GM23338 (cell line): ENCODE measurements around the gene EMC9. TPM values are rescaled to one million over a fixed set of nuclear protein-coding genes. Genes with fewer than 3 reads are reported as not detected.

ENCODE experiments used
- ATAC-seq: fragments of 200-7000 bp; cut with Tn5 transposase; 3 replicates; pipeline ENCODE4 v1.9.1; 2020
- DNase-seq: peaks from one replicate; pipeline ENCODE4 v3.0.0-alpha.2; 2015; ENCODE audit warnings: low spot score
- H2AFZ ChIP-seq: fragments of 200-600 bp; sonication (generic); 2 replicates; pipeline ENCODE4 v1.8.0; 2016; ENCODE audit warnings: antibody characterized with exemption, mild to moderate bottlenecking, moderate library complexity
- H3F3A ChIP-seq: fragments of 200-600 bp; sonication (generic); replicated peaks from 2 replicates; pipeline ENCODE4 v1.8.0; 2017; ENCODE audit warnings: antibody characterized with exemption, mixed run types, low read depth
- H3K27ac ChIP-seq: fragments of 200-600 bp; sonication (generic); 2 replicates; pipeline ENCODE4 v1.6.1; 2016; ENCODE audit warnings: low read depth
- H3K27me3 ChIP-seq: fragments of 200-600 bp; sonication (generic); 2 replicates; pipeline ENCODE4 v1.8.0; 2016; ENCODE audit warnings: mild to moderate bottlenecking, mixed run types, moderate library complexity; ENCODE audit not compliant: insufficient read depth
- H3K36me3 ChIP-seq: fragments of 200-600 bp; sonication (generic); 2 replicates; pipeline ENCODE4 v1.8.0; 2016; ENCODE audit warnings: mild to moderate bottlenecking; ENCODE audit not compliant: insufficient read depth
- H3K4me1 ChIP-seq: fragments of 200-600 bp; sonication (generic); 2 replicates; pipeline ENCODE4 v1.8.0; 2016; ENCODE audit warnings: mild to moderate bottlenecking, moderate library complexity; ENCODE audit not compliant: insufficient read depth
- H3K4me2 ChIP-seq: fragments of 200-600 bp; sonication (generic); 2 replicates; pipeline ENCODE4 v1.7.1; 2017; ENCODE audit warnings: mixed run types
- H3K4me3 ChIP-seq: fragments of 200-600 bp; sonication (generic); 2 replicates; pipeline ENCODE4 v1.6.1; 2016; ENCODE audit warnings: mixed run types
- H3K79me2 ChIP-seq: fragments of 200-600 bp; sonication (generic); replicated peaks from 2 replicates; pipeline ENCODE4 v1.8.0; 2017; ENCODE audit warnings: mild to moderate bottlenecking; ENCODE audit not compliant: insufficient read depth
- H3K9me2 ChIP-seq: fragments of 200-600 bp; sonication (generic); 2 replicates; pipeline ENCODE4 v1.8.0; 2017; ENCODE audit not compliant: insufficient read depth
- H4K20me1 ChIP-seq: fragments of 200-600 bp; sonication (generic); replicated peaks from 2 replicates; pipeline ENCODE4 v1.8.0; 2017; ENCODE audit warnings: mild to moderate bottlenecking; ENCODE audit not compliant: insufficient read depth
- H3K27ac Mint-ChIP-seq: 2 replicates; pipeline ENCODE4 v1.8.0; 2020; ENCODE audit warnings: inconsistent platforms, mild to moderate bottlenecking, moderate library complexity, mixed read lengths
- H3K27me3 Mint-ChIP-seq: 3 replicates; pipeline ENCODE4 v1.8.0; 2022; ENCODE audit warnings: low read depth, mild to moderate bottlenecking, moderate library complexity, mixed read lengths, inconsistent platforms; ENCODE audit not compliant: insufficient read depth, poor library complexity
- H3K36me3 Mint-ChIP-seq: 3 replicates; pipeline ENCODE4 v1.8.0; 2021; ENCODE audit warnings: low read depth, mild to moderate bottlenecking, inconsistent platforms, moderate library complexity, mixed read lengths
- H3K4me1 Mint-ChIP-seq: 3 replicates; pipeline ENCODE4 v1.8.0; 2020; ENCODE audit warnings: mild to moderate bottlenecking, inconsistent platforms, mixed read lengths
- H3K4me3 Mint-ChIP-seq: 3 replicates; pipeline ENCODE4 v1.8.0; 2021; ENCODE audit warnings: moderate library complexity, mild to moderate bottlenecking, inconsistent platforms, mixed read lengths
- H3K9me3 Mint-ChIP-seq: 3 replicates; pipeline ENCODE4 v1.8.0; 2020; ENCODE audit warnings: moderate library complexity, mild to moderate bottlenecking, inconsistent platforms, mixed read lengths
- CREB1 ChIP-seq: fragments of 250-450 bp; sonication (Bioruptor Pico); IDR thresholded peaks from 2 replicates; pipeline ENCODE4 v1.5.0; 2020; ENCODE audit warnings: low read depth, mild to moderate bottlenecking, moderate library complexity
- CTCF ChIP-seq, 2 experiments: fragments of 200-600 bp in 1 of 2; sonication (generic) in 1 of 2; conservative IDR thresholded peaks; 2 replicates each; pipeline versions ENCODE4 v1.5.1 to v1.6.1; 2016 to 2017; ENCODE audit warnings: antibody characterized with exemption in 2 of 2, low read depth in 2 of 2, mild to moderate bottlenecking in 2 of 2, moderate library complexity in 1 of 2
- ETS1 ChIP-seq: IDR thresholded peaks from 2 replicates; pipeline ENCODE4 v1.6.1; 2016; ENCODE audit warnings: antibody characterized with exemption
- EZH2 ChIP-seq: fragments of 200-600 bp; sonication (generic); IDR thresholded peaks from one replicate; pipeline ENCODE4 v1.8.0; 2017; ENCODE audit warnings: antibody characterized with exemption, mild to moderate bottlenecking, low read depth; ENCODE audit not compliant: unreplicated experiment
- EZH2phosphoT487 ChIP-seq: fragments of 200-600 bp; sonication (generic); IDR thresholded peaks from one replicate; pipeline ENCODE4 v1.8.1; 2018; ENCODE audit warnings: antibody characterized with exemption; ENCODE audit not compliant: unreplicated experiment
- JUNB ChIP-seq: IDR thresholded peaks from one replicate; pipeline ENCODE4 v1.6.1; 2016; ENCODE audit warnings: antibody characterized with exemption; ENCODE audit not compliant: unreplicated experiment
- NANOG ChIP-seq: IDR thresholded peaks from 2 replicates; pipeline ENCODE4 v1.6.1; 2016; ENCODE audit warnings: antibody characterized with exemption, borderline replicate concordance
- POLR2AphosphoS5 ChIP-seq: IDR thresholded peaks from 2 replicates; pipeline ENCODE4 v1.6.1; 2016; ENCODE audit warnings: antibody characterized with exemption, low read depth
- REST ChIP-seq: IDR thresholded peaks from one replicate; pipeline ENCODE4 v1.6.1; 2018; ENCODE audit warnings: antibody characterized with exemption; ENCODE audit not compliant: unreplicated experiment
- STAT1 ChIP-seq: IDR thresholded peaks from one replicate; pipeline ENCODE4 v1.6.1; 2016; ENCODE audit warnings: antibody characterized with exemption; ENCODE audit not compliant: unreplicated experiment
- ZNF114 ChIP-seq: fragments of 250-450 bp; sonication (Bioruptor Pico); IDR thresholded peaks from 2 replicates; pipeline ENCODE4 v1.5.0; 2020; ENCODE audit warnings: mild to moderate bottlenecking, moderate library complexity
- ZNF331 ChIP-seq: fragments of 250-450 bp; sonication (Bioruptor Pico); IDR thresholded peaks from 2 replicates; pipeline ENCODE4 v1.5.0; 2020; ENCODE audit warnings: low read depth, mild to moderate bottlenecking, moderate library complexity
- ZNF462 ChIP-seq: fragments of 250-450 bp; sonication (Bioruptor Pico); IDR thresholded peaks from 2 replicates; pipeline ENCODE4 v1.5.0; 2020; ENCODE audit warnings: mild to moderate bottlenecking, moderate library complexity
- polyA plus RNA-seq: library from polyadenylated mRNA; unstranded; fragments of >200 nt; fragmentation: Nextera tagmentation; extraction: Ambion mirVana; gene quantifications from 2 replicates; pipeline ENCODE4 v1.2.1, GENCODE V29; 2016
- total RNA-seq: library from RNA; depleted of rRNA; stranded (reverse); fragments of >200 nt; shearing (Covaris generic); gene quantifications from 2 replicates; pipeline ENCODE4 v1.2.3, GENCODE V29; 2014

Gene EMC9
- total and polyA plus RNA-seq, 2 experiments from 2014 or later = 30.0 to 64.2 TPM

GRCh38 chr14:24144451-24144850 is 3.1 kb upstream of the EMC9 start:
- Histone ChIP-seq H4K20me1 (peaks cover 12% of the 10 kb centered on the region), H3F3A (peaks cover 14% of the 10 kb centered on the region), H3K4me1 (peaks cover 23% of the 10 kb centered on the region), H3K36me3 (peaks cover 15% of the 10 kb centered on the region), H3K27me3 (no peaks in the 10 kb centered on the region), H3K79me2 (peaks cover 50% of the 10 kb centered on the region), H3K4me3 (no peak overlapping the region), H3K4me2 (no peak overlapping the region), H3K27ac (no peak overlapping the region), H2AFZ (no peak overlapping the region), H3K9me2 (no peaks in the 10 kb centered on the region)
- Mint-ChIP-seq H3K4me1 (peaks cover 30% of the 10 kb centered on the region), H3K9me3 (no peaks in the 10 kb centered on the region), H3K4me3 (no peak overlapping the region; the same call in 2 of the 3 replicates), H3K27me3 (peaks cover 23% of the 10 kb centered on the region), H3K36me3 (peaks cover 49% of the 10 kb centered on the region), H3K27ac (no peak overlapping the region)
- TF ChIP-seq CTCF (conservative IDR thresholded peaks at IDR 0.05; ENCODE audit: low read depth in 2 of 2) (no peak), EZH2phosphoT487 (no peak), ZNF331 (no peak), ZNF114 (CRISPR knock-in tag) (no peak), ZNF462 (CRISPR knock-in tag) (no peak), EZH2 (no peak), REST (no peak), CREB1 (CRISPR knock-in tag) (no peak), ETS1 (no peak), JUNB (no peak), NANOG (no peak), STAT1 (no peak), POLR2AphosphoS5 (no peak)
- ATAC-seq (no peak), DNase-seq (no peak)
